Motor neuron (in vitro differentiated cells): ENCODE results near the gene ZNF283. TPM values are rescaled to one million over a fixed set of nuclear protein-coding genes. Genes with fewer than 3 reads are reported as not detected.

Source experiments
- ATAC-seq, 8 experiments: fragments of 200-7000 bp; cut with Tn5 transposase; replicated peaks in 6 of 8; 2 replicates each; pipeline ENCODE4 v1.8.0; 2021; ENCODE audit warnings: mild to moderate bottlenecking in 8 of 8, moderate library complexity in 8 of 8
- H3K27ac ChIP-seq, 2 donors: fragments of 250-450 bp; sonication (Bioruptor Pico); 2 replicates each; pipeline ENCODE4 v1.9.0; 2021; ENCODE audit warnings: antibody characterized with exemption in 2 of 2, mild to moderate bottlenecking in 2 of 2, moderate library complexity in 1 of 2
- H3K4me1 ChIP-seq, 2 donors: fragments of 250-450 bp; sonication (Bioruptor Pico); replicated peaks in 1 of 2; 2 replicates each; pipeline ENCODE4 v1.6.1; 2021; ENCODE audit warnings: antibody characterized with exemption in 2 of 2, mild to moderate bottlenecking in 2 of 2, moderate library complexity in 1 of 2
- H3K4me3 ChIP-seq, 5 donors: fragments of 250-450 bp; sonication (Bioruptor Pico); 2 replicates each; pipeline ENCODE4 v1.9.0; 2021; ENCODE audit warnings: antibody characterized with exemption in 5 of 5, mild to moderate bottlenecking in 5 of 5, moderate library complexity in 4 of 5
- WGBS, 10 experiments: fragments of 450-650 bp; shearing (Covaris generic); methylation state at CpG; one replicate each; pipeline ENCODE4 v1.0.0; 2022; 5-methylcytosine and 5-hydroxymethylcytosine counted together
- in situ Hi-C, 9 experiments: fragments of 400-800 bp; cut with MboI; loops; one replicate each; pipeline ENCODE4 v1.15.0; 2021; ENCODE audit warnings: low sequenced_read_pairs in 9 of 9, low pct_unique_long_range_greater_than_20kb in 2 of 9; ENCODE audit not compliant: unreplicated experiment in 9 of 9
- total RNA-seq, 8 experiments: library from RNA; unstranded; fragments of 300-600 nt; gene quantifications; 2 replicates each; pipeline versions ENCODE4 v1.2.3 to v1.2.4, GENCODE V29; 2022

The ZNF283 gene
- 10 to 100 TPM in 7 of 8 experiments, 1 to 10 TPM in 1; 4.0 to 36.9 (median 13.8) TPM for total RNA-seq

- 3 to 92% (median 17%) methylated on average over 2 to 12 of the region's 46 CpGs; no CpG with 5 or more reads in 4 of the 10 experiments for WGBS, 10 experiments
- Histone ChIP-seq H3K27ac (peak within 1 kb of the TSS in 1 of 2 donors; percentile 42), H3K4me3 (peak within 1 kb of the TSS in 4 of 5 donors; percentile 42 to 53 (median 43)), H3K4me1 (peaks cover 0 to 5% of the 10 kb centered on the region in 2 donors)
- in situ Hi-C loops = no loop called here
- ATAC-seq = peak; percentile 56 to 99 (median 96)
These were observed at the start of gene ZNF283 for GRCh38 chr19:43826787-43827754. ZNF283 (plus strand) TSS chr19:43827321; CDS start chr19:43833505, 6,184 bp downstream.

GRCh38 chr19:43778651-43779050 is 48.5 kb upstream of the ZNF283 start:
- Histone ChIP-seq H3K4me1 (peaks cover 5 to 20% of the 10 kb centered on the region in 2 donors), H3K27ac (no peak overlapping the region), H3K4me3 (no peak overlapping the region)
- in situ Hi-C loops = loop anchor here in 1 of 9 experiments (25.0 kb wide), 1 partner anchor 341 kb away; no protein-coding TSS in a partner anchor
- ATAC-seq = no peak
- WGBS, 10 experiments = 57 to 100% (median 100%) methylated on average over 1 of the region's 1 CpG; no CpG with 5 or more reads in 4 of the 10 experiments

GRCh38 chr19:43779147-43779819 is 47.8 kb upstream of the ZNF283 start:
- peaks cover 0 to 15% of the 10 kb centered on the region in 2 donors for H3K4me1 ChIP-seq
- H3K27ac ChIP-seq = no peak overlapping the region
- WGBS, 10 experiments = 17 to 100% (median 73%) methylated on average over 1 to 11 of the region's 16 CpGs; no CpG with 5 or more reads in 4 of the 10 experiments
- no peak overlapping the region for H3K4me3 ChIP-seq
- ATAC-seq = no peak
- in situ Hi-C loops = loop anchor here in 1 of 9 experiments (25.0 kb wide), 1 partner anchor 342 kb away; no protein-coding TSS in a partner anchor

GRCh38 chr19:43779820-43780219 is 47.3 kb upstream of the ZNF283 start:
- ATAC-seq = no peak
- H3K4me3 ChIP-seq = no peak overlapping the region
- no peak overlapping the region for H3K27ac ChIP-seq
- in situ Hi-C loops = loop anchor here in 1 of 9 experiments (25.0 kb wide), 1 partner anchor 343 kb away; no protein-coding TSS in a partner anchor
- 0 to 100% (median 20%) methylated on average over 1 to 2 of the region's 3 CpGs; no CpG with 5 or more reads in 5 of the 10 experiments for WGBS, 10 experiments
- peaks cover 0 to 11% of the 10 kb centered on the region in 2 donors for H3K4me1 ChIP-seq

- no peak within 1 kb of the TSS for H3K4me3 ChIP-seq
- in situ Hi-C loops = loop anchor here in 1 of 9 experiments (25.0 kb wide), 1 partner anchor 344 kb away; no protein-coding TSS in a partner anchor
- peaks cover 0 to 8% of the 10 kb centered on the region in 2 donors for H3K4me1 ChIP-seq
- peak in 5 of 8 experiments; percentile 4 to 69 (median 22) for ATAC-seq
- WGBS, 10 experiments = 8 to 48% methylated on average over 2 to 3 of the region's 19 CpGs; no CpG with 5 or more reads in 8 of the 10 experiments
- H3K27ac ChIP-seq = no peak within 1 kb of the TSS
These were observed 46.2 kb upstream of the ZNF283 start, which contains the start of gene KCNN4 for GRCh38 chr19:43780706-43781525. KCNN4 (minus strand) TSS chr19:43780973; CDS start chr19:43780861, 112 bp downstream.

GRCh38 chr19:43781630-43782310 is 45.4 kb upstream of the ZNF283 start:
- no peak overlapping the region for H3K27ac ChIP-seq
- peaks cover 0 to 8% of the 10 kb centered on the region in 2 donors for H3K4me1 ChIP-seq
- in situ Hi-C loops = loop anchor here in 1 of 9 experiments (25.0 kb wide), 1 partner anchor 344 kb away; no protein-coding TSS in a partner anchor
- WGBS, 10 experiments = 17 to 100% (median 92%) methylated on average over 1 to 12 of the region's 14 CpGs; no CpG with 5 or more reads in 2 of the 10 experiments
- H3K4me3 ChIP-seq = no peak overlapping the region
- ATAC-seq = no peak

GRCh38 chr19:43782311-43782660 is 44.8 kb upstream of the ZNF283 start:
- in situ Hi-C loops = loop anchor here in 1 of 9 experiments (25.0 kb wide), 1 partner anchor 345 kb away; no protein-coding TSS in a partner anchor
- H3K27ac ChIP-seq = no peak overlapping the region
- WGBS, 10 experiments = 0 to 83% (median 51%) methylated on average over 1 to 5 of the region's 8 CpGs; no CpG with 5 or more reads in 4 of the 10 experiments
- H3K4me3 ChIP-seq = no peak overlapping the region
- peaks cover 0 to 8% of the 10 kb centered on the region in 2 donors for H3K4me1 ChIP-seq
- no peak for ATAC-seq

GRCh38 chr19:43782689-43783231 is 44.4 kb upstream of the ZNF283 start:
- Histone ChIP-seq H3K4me1 (peaks cover 0 to 4% of the 10 kb centered on the region in 2 donors), H3K27ac (no peak overlapping the region), H3K4me3 (no peak overlapping the region)
- in situ Hi-C loops = loop anchor here in 1 of 9 experiments (25.0 kb wide), 1 partner anchor 345 kb away; no protein-coding TSS in a partner anchor
- 44 to 100% (median 87%) methylated on average over 1 to 9 of the region's 24 CpGs; no CpG with 5 or more reads in 5 of the 10 experiments for WGBS, 10 experiments
- ATAC-seq = peak in 2 of 8 experiments; percentile 6 to 9

- Histone ChIP-seq H3K4me1 (no peaks in the 10 kb centered on the region), H3K4me3 (no peak overlapping the region), H3K27ac (no peak overlapping the region)
- in situ Hi-C loops = loop anchor here in 1 of 9 experiments (25.0 kb wide), 1 partner anchor 346 kb away; no protein-coding TSS in a partner anchor
- ATAC-seq = no peak
- WGBS, 10 experiments = 80 to 100% (median 91%) methylated on average over 1 to 8 of the region's 8 CpGs; no CpG with 5 or more reads in 1 of the 10 experiments
These were observed 43.5 kb upstream of the ZNF283 start for GRCh38 chr19:43783636-43784035.

GRCh38 chr19:43784241-43784980 is 42.7 kb upstream of the ZNF283 start:
- H3K27ac ChIP-seq = no peak overlapping the region
- no peak overlapping the region for H3K4me3 ChIP-seq
- in situ Hi-C loops = loop anchor here in 1 of 9 experiments (25.0 kb wide), 1 partner anchor 347 kb away; no protein-coding TSS in a partner anchor
- peak; percentile 55 to 84 (median 74) for ATAC-seq
- 40 to 100% (median 65%) methylated on average over 1 to 4 of the region's 4 CpGs; no CpG with 5 or more reads in 2 of the 10 experiments for WGBS, 10 experiments
- H3K4me1 ChIP-seq = no peaks in the 10 kb centered on the region
